HG02759 (cell line): Measurements from ENCODE around the gene C6orf141.
A peak's percentile ranks its signal among the peaks of the same experiment; 100 is the strongest.

ENCODE experiments used
- ATAC-seq: cut with Tn5 transposase; IDR thresholded peaks from one replicate; pipeline ENCODE4 v1.9.1; 2021; ENCODE audit warnings: mild to moderate bottlenecking, moderate library complexity; ENCODE audit not compliant: unreplicated experiment

C6orf141 gene

GRCh38 chr6:49550492-49551077, at the start of gene C6orf141:
TSS of gene C6orf141 (plus strand) at chr6:49550668. CDS start at chr6:49550793, 125 bp downstream.
- ATAC-seq: peak; percentile 83

GRCh38 chr6:49504666-49505065, 45.8 kb upstream of the C6orf141 start:
- ATAC-seq: no peak

GRCh38 chr6:49506569-49507111, 43.8 kb upstream of the C6orf141 start:
- no peak for ATAC-seq

GRCh38 chr6:49509342-49509741, 41.1 kb upstream of the C6orf141 start:
- ATAC-seq: no peak

GRCh38 chr6:49513153-49513989, 37.1 kb upstream of the C6orf141 start:
- no peak for ATAC-seq

GRCh38 chr6:49514571-49515484, 35.6 kb upstream of the C6orf141 start:
- no peak for ATAC-seq

- no peak for ATAC-seq
These were observed 34.9 kb upstream of the C6orf141 start for GRCh38 chr6:49515485-49516146.

GRCh38 chr6:49516147-49516505, 34.3 kb upstream of the C6orf141 start:
- no peak for ATAC-seq

- no peak for ATAC-seq
These were observed 32.5 kb upstream of the C6orf141 start for GRCh38 chr6:49517919-49518318.

- ATAC-seq: peak; percentile 78
These were observed 30.8 kb upstream of the C6orf141 start for GRCh38 chr6:49519660-49520059.

GRCh38 chr6:49522710-49523593, 27.5 kb upstream of the C6orf141 start:
- no peak for ATAC-seq

- no peak for ATAC-seq
These were observed 26.6 kb upstream of the C6orf141 start for GRCh38 chr6:49523901-49524300.

GRCh38 chr6:49524541-49524940, 25.9 kb upstream of the C6orf141 start:
- no peak for ATAC-seq

GRCh38 chr6:49526598-49526997, 23.9 kb upstream of the C6orf141 start:
- ATAC-seq: no peak

- ATAC-seq: no peak
These were observed 23.1 kb upstream of the C6orf141 start for GRCh38 chr6:49527320-49527719.

GRCh38 chr6:49528571-49528970, 21.9 kb upstream of the C6orf141 start:
- no peak for ATAC-seq

- no peak for ATAC-seq
These were observed 20.2 kb upstream of the C6orf141 start for GRCh38 chr6:49530141-49530776.

- peak; percentile 90 for ATAC-seq
These were observed 18.5 kb upstream of the C6orf141 start for GRCh38 chr6:49531774-49532569.
